Vagina (tissue), 2 donors: ENCODE measurements around the gene ANTXR1. TPM values are rescaled to one million over a fixed set of nuclear protein-coding genes. Genes with fewer than 3 reads are reported as not detected.

Source experiments
- DNase-seq, 2 donors: peaks; one replicate each; pipeline ENCODE4 v3.0.0-alpha.2; 2017; ENCODE audit errors: extremely low spot score in 2 of 2
- H3K27ac ChIP-seq: fragments of 200-600 bp; sonication (generic); one replicate; pipeline ENCODE4 v1.5.1; 2019
- H3K27me3 ChIP-seq: fragments of 200-600 bp; sonication (generic); one replicate; pipeline ENCODE4 v1.5.1; 2019
- H3K36me3 ChIP-seq, 2 donors: fragments of 200-600 bp; sonication (generic); one replicate each; pipeline ENCODE4 v1.5.1; 2017 to 2019
- H3K4me1 ChIP-seq: fragments of 200-600 bp; sonication (generic); one replicate; pipeline ENCODE4 v1.5.1; 2019
- H3K4me3 ChIP-seq, 2 donors: fragments of 200-600 bp; sonication (generic); 1 replicate in 1 of 2; 2 replicates in 1 of 2; pipeline ENCODE4 v1.5.1; 2016 to 2019
- H3K9me3 ChIP-seq: fragments of 200-600 bp; sonication (generic); one replicate; pipeline ENCODE4 v1.5.1; 2019
- CTCF ChIP-seq, 3 experiments: fragments of 450-650 bp in 2 of 3; fragments of 200-600 bp in 1 of 3; sonication (generic) in 1 of 3; IDR thresholded peaks; one replicate each; pipeline ENCODE4 v1.5.1; 2017 to 2019; ENCODE audit warnings: antibody characterized with exemption in 3 of 3, mild to moderate bottlenecking in 2 of 3, moderate library complexity in 2 of 3
- POLR2A ChIP-seq, 2 donors: fragments of 450-650 bp; IDR thresholded peaks; one replicate each; pipeline ENCODE4 v1.6.1; 2017; ENCODE audit warnings: antibody characterized with exemption in 2 of 2, mild to moderate bottlenecking in 2 of 2, moderate library complexity in 2 of 2
- POLR2AphosphoS5 ChIP-seq, 2 donors: sonication (generic); formaldehyde crosslinking; IDR thresholded peaks; one replicate each; pipeline ENCODE4 v1.9.0; 2017; ENCODE audit warnings: antibody characterized with exemption in 2 of 2, mild to moderate bottlenecking in 2 of 2, low read depth in 1 of 2; ENCODE audit not compliant: insufficient read depth in 1 of 2
- intact Hi-C: fragments of 100-400 bp; cut with DNase I; formaldehyde crosslinking; loops from one replicate; pipeline ENCODE4 v1.15.1; 2023
- total RNA-seq: library from RNA; depleted of rRNA; stranded (reverse); fragments of >200 nt; gene quantifications from one replicate; pipeline ENCODE4 v1.2.3, GENCODE V29; 2016

The ANTXR1 gene
- total RNA-seq, 1 donor from 2014 or later = 102 TPM

- H3K4me1 ChIP-seq = peaks cover 26% of the 10 kb centered on the region
- peaks cover 0 to 5% of the 10 kb centered on the region in 2 donors for H3K36me3 ChIP-seq
- DNase-seq = no peak
- TF ChIP-seq POLR2A (IDR thresholded peaks at IDR 0.05) (no peak), POLR2AphosphoS5 (IDR thresholded peaks at IDR 0.05; ENCODE audit: insufficient read depth in 1 of 2, low read depth in 1 of 2) (no peak), CTCF (IDR thresholded peaks at IDR 0.05) (no peak)
- H3K27me3 ChIP-seq = no peaks in the 10 kb centered on the region
- H3K9me3 ChIP-seq = no peaks in the 10 kb centered on the region
- H3K4me3 ChIP-seq = no peak overlapping the region
- intact Hi-C loops = no loop called here
- no peak overlapping the region for H3K27ac ChIP-seq
These were observed 121.4 kb downstream of the ANTXR1 start for GRCh38 chr2:69134306-69134945.

GRCh38 chr2:69138247-69138772 lies 125.3 kb downstream of the ANTXR1 start:
- intact Hi-C loops = no loop called here
- Histone ChIP-seq H3K27me3 (no peaks in the 10 kb centered on the region), H3K9me3 (no peaks in the 10 kb centered on the region), H3K36me3 (no peaks in the 10 kb centered on the region), H3K4me1 (peaks cover 31% of the 10 kb centered on the region), H3K4me3 (no peak overlapping the region), H3K27ac (peak overlapping the region; percentile 67)
- DNase-seq = no peak
- TF ChIP-seq POLR2A (IDR thresholded peaks at IDR 0.05) (no peak), POLR2AphosphoS5 (IDR thresholded peaks at IDR 0.05; ENCODE audit: insufficient read depth in 1 of 2, low read depth in 1 of 2) (no peak), CTCF (IDR thresholded peaks at IDR 0.05) (no peak)

- no peaks in the 10 kb centered on the region for H3K36me3 ChIP-seq
- H3K9me3 ChIP-seq = no peaks in the 10 kb centered on the region
- no peak for DNase-seq
- intact Hi-C loops = no loop called here
- TF ChIP-seq POLR2AphosphoS5 (IDR thresholded peaks at IDR 0.05; ENCODE audit: insufficient read depth in 1 of 2, low read depth in 1 of 2) (peak in 1 of 2 donors; percentile 11), POLR2A (IDR thresholded peaks at IDR 0.05) (no peak)
- H3K27ac ChIP-seq = peak overlapping the region; percentile 67
- H3K4me1 ChIP-seq = peaks cover 31% of the 10 kb centered on the region
- H3K4me3 ChIP-seq = no peak overlapping the region
- no peaks in the 10 kb centered on the region for H3K27me3 ChIP-seq
These were observed 125.9 kb downstream of the ANTXR1 start for GRCh38 chr2:69138793-69139459.

GRCh38 chr2:69139778-69140670 lies 127.0 kb downstream of the ANTXR1 start:
- no peak overlapping the region for H3K4me3 ChIP-seq
- DNase-seq = no peak
- intact Hi-C loops = no loop called here
- TF ChIP-seq POLR2AphosphoS5 (IDR thresholded peaks at IDR 0.05; ENCODE audit: insufficient read depth in 1 of 2, low read depth in 1 of 2) (peak in 1 of 2 donors; percentile 42), CTCF (IDR thresholded peaks at IDR 0.05) (no peak)
- peaks cover 31% of the 10 kb centered on the region for H3K4me1 ChIP-seq
- H3K36me3 ChIP-seq = no peaks in the 10 kb centered on the region
- H3K9me3 ChIP-seq = no peaks in the 10 kb centered on the region
- no peaks in the 10 kb centered on the region for H3K27me3 ChIP-seq
- H3K27ac ChIP-seq = peak overlapping the region; percentile 67

GRCh38 chr2:69141061-69141460 lies 128.1 kb downstream of the ANTXR1 start:
- no peak overlapping the region for H3K4me3 ChIP-seq
- peaks cover 31% of the 10 kb centered on the region for H3K4me1 ChIP-seq
- H3K36me3 ChIP-seq = no peaks in the 10 kb centered on the region
- no peaks in the 10 kb centered on the region for H3K27me3 ChIP-seq
- TF ChIP-seq POLR2A (IDR thresholded peaks at IDR 0.05) (no peak), CTCF (IDR thresholded peaks at IDR 0.05) (no peak), POLR2AphosphoS5 (IDR thresholded peaks at IDR 0.05; ENCODE audit: insufficient read depth in 1 of 2, low read depth in 1 of 2) (no peak)
- intact Hi-C loops = no loop called here
- no peaks in the 10 kb centered on the region for H3K9me3 ChIP-seq
- H3K27ac ChIP-seq = no peak overlapping the region
- DNase-seq = no peak
